HEK293T (cell line): ENCODE measurements around the gene GFPT2.

ENCODE experiments used
- ARNT ChIP-seq: fragments of 450-650 bp; IDR thresholded peaks from 2 replicates; pipeline ENCODE4 v1.6.1; 2017; ENCODE audit warnings: mild to moderate bottlenecking
- BHLHE40 ChIP-seq: fragments of 450-650 bp; IDR thresholded peaks from 2 replicates; pipeline ENCODE4 v1.6.1; 2016; ENCODE audit warnings: mild to moderate bottlenecking, moderate library complexity, borderline replicate concordance
- ELF4 ChIP-seq: fragments of 450-650 bp; IDR thresholded peaks from 2 replicates; pipeline ENCODE4 v1.6.1; 2017; ENCODE audit warnings: antibody characterized with exemption
- FOXA1 ChIP-seq: fragments of 450-650 bp; IDR thresholded peaks from 2 replicates; pipeline ENCODE4 v1.6.1; 2016; ENCODE audit warnings: mild to moderate bottlenecking
- FOXK2 ChIP-seq: fragments of 450-650 bp; IDR thresholded peaks from 2 replicates; pipeline ENCODE4 v1.6.1; 2016; ENCODE audit warnings: mild to moderate bottlenecking
- FOXM1 ChIP-seq: fragments of 450-650 bp; IDR thresholded peaks from 2 replicates; pipeline ENCODE4 v1.6.1; 2017; ENCODE audit warnings: mild to moderate bottlenecking, borderline replicate concordance
- L3MBTL2 ChIP-seq: fragments of 450-650 bp; conservative IDR thresholded peaks from 2 replicates; pipeline ENCODE4 v1.6.1; 2016; ENCODE audit warnings: mild to moderate bottlenecking
- LEF1 ChIP-seq: fragments of 450-650 bp; IDR thresholded peaks from 2 replicates; pipeline ENCODE4 v1.6.1; 2017; ENCODE audit warnings: mild to moderate bottlenecking, borderline replicate concordance
- NFRKB ChIP-seq: fragments of 450-650 bp; IDR thresholded peaks from 2 replicates; pipeline ENCODE4 v1.6.1; 2016; ENCODE audit warnings: mild to moderate bottlenecking, moderate library complexity
- PKNOX1 ChIP-seq: fragments of 450-650 bp; IDR thresholded peaks from 2 replicates; pipeline ENCODE4 v1.6.1; 2016
- SP1 ChIP-seq: fragments of 450-650 bp; IDR thresholded peaks from 2 replicates; pipeline ENCODE4 v1.6.1; 2017
- SUZ12 ChIP-seq: fragments of 450-650 bp; IDR thresholded peaks from 2 replicates; pipeline ENCODE4 v1.6.1; 2016; ENCODE audit warnings: mild to moderate bottlenecking
- TARDBP ChIP-seq: fragments of 450-650 bp; IDR thresholded peaks from 2 replicates; pipeline ENCODE4 v1.6.1; 2016

GRCh38 chr5:180289433-180289832 lies 63.7 kb downstream of the GFPT2 start:
- TF ChIP-seq PKNOX1 (no peak), FOXM1 (no peak), BHLHE40 (no peak), ELF4 (no peak), FOXK2 (no peak), SUZ12 (no peak), LEF1 (no peak), NFRKB (no peak), SP1 (no peak), ARNT (no peak), L3MBTL2 (no peak), TARDBP (no peak), FOXA1 (no peak)
